HepG2 (cell line): ENCODE data around the gene ICAM3. TPM values are rescaled to one million over a fixed set of nuclear protein-coding genes. Genes with fewer than 3 reads are reported as not detected.

Experiments used
- ATM ChIP-seq: fragments of 450-650 bp; IDR thresholded peaks from 2 replicates; pipeline ENCODE4 v1.7.1; 2017; ENCODE audit warnings: mild to moderate bottlenecking, borderline replicate concordance
- CBX5 ChIP-seq: sonication (generic); formaldehyde crosslinking; IDR thresholded peaks from 2 replicates; pipeline ENCODE4 v1.4.0; 2020; ENCODE audit warnings: missing genetic modification reagents, borderline replicate concordance
- ETV6 ChIP-seq: sonication (generic); formaldehyde crosslinking; conservative IDR thresholded peaks from 2 replicates; pipeline ENCODE4 v1.4.0; 2020; ENCODE audit warnings: missing genetic modification reagents
- HNRNPLL ChIP-seq: fragments of 200-400 bp; formaldehyde crosslinking; IDR thresholded peaks from 2 replicates; pipeline ENCODE4 v1.6.1; 2017; ENCODE audit warnings: mild to moderate bottlenecking, low read depth, low read length; ENCODE audit not compliant: poor library complexity, severe bottlenecking
- KLF9 ChIP-seq: IDR thresholded peaks from 2 replicates; pipeline ENCODE4 v1.6.1; 2016; ENCODE audit warnings: low read depth
- LCORL ChIP-seq, 2 experiments: fragments of 450-650 bp in 1 of 2; sonication (generic) in 1 of 2; formaldehyde crosslinking in 1 of 2; IDR thresholded peaks; 2 replicates each; pipeline versions ENCODE4 v1.5.0 to v1.6.1; 2017 to 2020; ENCODE audit warnings: antibody characterized with exemption in 1 of 2, missing genetic modification reagents in 1 of 2
- SAFB2 ChIP-seq: sonication (generic); formaldehyde crosslinking; IDR thresholded peaks from 2 replicates; pipeline ENCODE4 v1.5.1; 2020; ENCODE audit warnings: missing genetic modification reagents, low read depth, mild to moderate bottlenecking, borderline replicate concordance
- SNAPC2 ChIP-seq: sonication (generic); formaldehyde crosslinking; IDR thresholded peaks from 2 replicates; pipeline ENCODE4 v1.8.1; 2022; ENCODE audit warnings: mild to moderate bottlenecking, missing genetic modification reagents
- ZFP82 ChIP-seq: sonication (generic); formaldehyde crosslinking; IDR thresholded peaks from 2 replicates; pipeline ENCODE4 v1.5.1; 2020; ENCODE audit warnings: mild to moderate bottlenecking, missing genetic modification reagents, borderline replicate concordance
- ZMAT5 ChIP-seq: sonication (generic); formaldehyde crosslinking; IDR thresholded peaks from 2 replicates; pipeline ENCODE4 v1.5.0; 2020; ENCODE audit warnings: mild to moderate bottlenecking, low read depth, missing genetic modification reagents, borderline replicate concordance
- ZNF10 ChIP-seq: sonication (generic); formaldehyde crosslinking; IDR thresholded peaks from 2 replicates; pipeline ENCODE4 v1.4.0; 2020; ENCODE audit warnings: mild to moderate bottlenecking, low read depth, missing genetic modification reagents, borderline replicate concordance
- ZNF274 ChIP-seq: sonication (generic); formaldehyde crosslinking; IDR thresholded peaks from 2 replicates; pipeline ENCODE4 v1.5.1; 2020; ENCODE audit warnings: mild to moderate bottlenecking, missing genetic modification reagents
- ZNF572 ChIP-seq: sonication (generic); formaldehyde crosslinking; IDR thresholded peaks from 2 replicates; pipeline ENCODE4 v1.5.1; 2020; ENCODE audit warnings: mild to moderate bottlenecking, missing genetic modification reagents
- ZNF639 ChIP-seq: conservative IDR thresholded peaks from 2 replicates; pipeline ENCODE4 v1.6.1; 2018; ENCODE audit warnings: missing genetic modification reagents
- ZNF792 ChIP-seq: IDR thresholded peaks from 2 replicates; pipeline ENCODE4 v1.6.1; 2016
- polyA plus RNA-seq, 8 experiments: library from polyadenylated mRNA; depleted of rRNA in 3 of 8; stranded (reverse) in 7 of 8; unstranded in 1 of 8; fragments of >200 nt; fragmentation: Illumina TruSeq in 4 of 8; extraction: Trizol in 4 of 8; gene quantifications; 2 replicates each; pipeline versions ENCODE4 v1.2.1 to v1.2.3, GENCODE V29; 2011 to 2016; ENCODE audit warnings: low read depth in 4 of 8, missing spikeins in 1 of 8, mixed read lengths in 1 of 8; ENCODE audit not compliant: insufficient read depth in 1 of 8
- total RNA-seq, 5 experiments: library from RNA; depleted of rRNA; stranded (reverse); fragments of >200 nt; fragmentation: Illumina TruSeq; extraction: Trizol; gene quantifications; 2 replicates each; pipeline ENCODE4 v1.2.3, GENCODE V29; 2016; ENCODE audit warnings: low read depth in 1 of 5
- TF ChIP-seq, protein P1 (sequence below): sonication (generic); formaldehyde crosslinking; IDR thresholded peaks from 2 replicates; pipeline ENCODE4 v1.4.0; 2020; ENCODE audit warnings: low read depth, missing genetic modification reagents
- TF ChIP-seq, protein P2 (sequence below): sonication (generic); formaldehyde crosslinking; IDR thresholded peaks from 2 replicates; pipeline ENCODE4 v1.4.0; 2020; ENCODE audit warnings: mild to moderate bottlenecking, missing genetic modification reagents
- TF ChIP-seq, protein P3 (sequence below): sonication (generic); formaldehyde crosslinking; conservative IDR thresholded peaks from 2 replicates; pipeline ENCODE4 v1.5.0; 2020; ENCODE audit warnings: missing genetic modification reagents

The ICAM3 gene
- total and polyA plus RNA-seq, 2 of the 13 experiments (the other 11 are each of a cell fraction or from before 2014, with no cell fraction given): 14.1 to 21.0 TPM

DNA sequence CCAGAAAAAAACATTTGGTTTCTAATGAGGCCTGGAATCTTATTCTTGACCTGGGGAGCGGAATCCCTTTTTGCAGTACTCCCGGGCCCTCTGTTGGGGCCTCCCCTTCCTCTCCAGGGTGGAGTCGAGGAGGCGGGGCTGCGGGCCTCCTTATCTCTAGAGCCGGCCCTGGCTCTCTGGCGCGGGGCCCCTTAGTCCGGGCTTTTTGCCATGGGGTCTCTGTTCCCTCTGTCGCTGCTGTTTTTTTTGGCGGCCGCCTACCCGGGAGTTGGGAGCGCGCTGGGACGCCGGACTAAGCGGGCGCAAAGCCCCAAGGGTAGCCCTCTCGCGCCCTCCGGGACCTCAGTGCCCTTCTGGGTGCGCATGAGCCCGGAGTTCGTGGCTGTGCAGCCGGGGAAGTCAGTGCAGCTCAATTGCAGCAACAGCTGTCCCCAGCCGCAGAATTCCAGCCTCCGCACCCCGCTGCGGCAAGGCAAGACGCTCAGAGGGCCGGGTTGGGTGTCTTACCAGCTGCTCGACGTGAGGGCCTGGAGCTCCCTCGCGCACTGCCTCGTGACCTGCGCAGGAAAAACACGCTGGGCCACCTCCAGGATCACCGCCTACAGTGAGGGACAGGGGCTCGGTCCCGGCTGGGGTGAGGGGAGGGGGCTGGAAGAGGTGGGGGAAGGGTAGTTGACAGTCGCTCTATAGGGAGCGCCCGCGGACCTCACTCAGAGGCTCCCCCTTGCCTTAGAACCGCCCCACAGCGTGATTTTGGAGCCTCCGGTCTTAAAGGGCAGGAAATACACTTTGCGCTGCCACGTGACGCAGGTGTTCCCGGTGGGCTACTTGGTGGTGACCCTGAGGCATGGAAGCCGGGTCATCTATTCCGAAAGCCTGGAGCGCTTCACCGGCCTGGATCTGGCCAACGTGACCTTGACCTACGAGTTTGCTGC, 52.4 kb downstream of the ICAM3 start, which contains the start of gene ICAM4 (continued):
- TF ChIP-seq, protein P1, sequence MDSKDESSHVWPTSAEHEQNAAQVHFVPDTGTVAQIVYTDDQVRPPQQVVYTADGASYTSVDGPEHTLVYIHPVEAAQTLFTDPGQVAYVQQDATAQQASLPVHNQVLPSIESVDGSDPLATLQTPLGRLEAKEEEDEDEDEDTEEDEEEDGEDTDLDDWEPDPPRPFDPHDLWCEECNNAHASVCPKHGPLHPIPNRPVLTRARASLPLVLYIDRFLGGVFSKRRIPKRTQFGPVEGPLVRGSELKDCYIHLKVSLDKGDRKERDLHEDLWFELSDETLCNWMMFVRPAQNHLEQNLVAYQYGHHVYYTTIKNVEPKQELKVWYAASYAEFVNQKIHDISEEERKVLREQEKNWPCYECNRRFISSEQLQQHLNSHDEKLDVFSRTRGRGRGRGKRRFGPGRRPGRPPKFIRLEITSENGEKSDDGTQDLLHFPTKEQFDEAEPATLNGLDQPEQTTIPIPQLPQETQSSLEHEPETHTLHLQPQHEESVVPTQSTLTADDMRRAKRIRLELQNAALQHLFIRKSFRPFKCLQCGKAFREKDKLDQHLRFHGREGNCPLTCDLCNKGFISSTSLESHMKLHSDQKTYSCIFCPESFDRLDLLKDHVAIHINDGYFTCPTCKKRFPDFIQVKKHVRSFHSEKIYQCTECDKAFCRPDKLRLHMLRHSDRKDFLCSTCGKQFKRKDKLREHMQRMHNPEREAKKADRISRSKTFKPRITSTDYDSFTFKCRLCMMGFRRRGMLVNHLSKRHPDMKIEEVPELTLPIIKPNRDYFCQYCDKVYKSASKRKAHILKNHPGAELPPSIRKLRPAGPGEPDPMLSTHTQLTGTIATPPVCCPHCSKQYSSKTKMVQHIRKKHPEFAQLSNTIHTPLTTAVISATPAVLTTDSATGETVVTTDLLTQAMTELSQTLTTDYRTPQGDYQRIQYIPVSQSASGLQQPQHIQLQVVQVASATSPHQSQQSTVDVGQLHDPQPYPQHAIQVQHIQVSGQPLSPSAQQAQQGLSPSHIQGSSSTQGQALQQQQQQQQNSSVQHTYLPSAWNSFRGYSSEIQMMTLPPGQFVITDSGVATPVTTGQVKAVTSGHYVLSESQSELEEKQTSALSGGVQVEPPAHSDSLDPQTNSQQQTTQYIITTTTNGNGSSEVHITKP: no peak
- TF ChIP-seq, protein P2, sequence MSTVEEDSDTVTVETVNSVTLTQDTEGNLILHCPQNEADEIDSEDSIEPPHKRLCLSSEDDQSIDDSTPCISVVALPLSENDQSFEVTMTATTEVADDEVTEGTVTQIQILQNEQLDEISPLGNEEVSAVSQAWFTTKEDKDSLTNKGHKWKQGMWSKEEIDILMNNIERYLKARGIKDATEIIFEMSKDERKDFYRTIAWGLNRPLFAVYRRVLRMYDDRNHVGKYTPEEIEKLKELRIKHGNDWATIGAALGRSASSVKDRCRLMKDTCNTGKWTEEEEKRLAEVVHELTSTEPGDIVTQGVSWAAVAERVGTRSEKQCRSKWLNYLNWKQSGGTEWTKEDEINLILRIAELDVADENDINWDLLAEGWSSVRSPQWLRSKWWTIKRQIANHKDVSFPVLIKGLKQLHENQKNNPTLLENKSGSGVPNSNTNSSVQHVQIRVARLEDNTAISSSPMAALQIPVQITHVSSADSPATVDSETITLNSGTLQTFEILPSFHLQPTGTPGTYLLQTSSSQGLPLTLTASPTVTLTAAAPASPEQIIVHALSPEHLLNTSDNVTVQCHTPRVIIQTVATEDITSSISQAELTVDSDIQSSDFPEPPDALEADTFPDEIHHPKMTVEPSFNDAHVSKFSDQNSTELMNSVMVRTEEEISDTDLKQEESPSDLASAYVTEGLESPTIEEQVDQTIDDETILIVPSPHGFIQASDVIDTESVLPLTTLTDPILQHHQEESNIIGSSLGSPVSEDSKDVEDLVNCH (CRISPR knock-in tag): no peak
- TF ChIP-seq ZFP82: peak; percentile 78; the same call in 1 of the 2 replicates
- TF ChIP-seq ZNF639 (CRISPR knock-in tag): no peak
- no peak for TF ChIP-seq ATM
- TF ChIP-seq, protein P3, sequence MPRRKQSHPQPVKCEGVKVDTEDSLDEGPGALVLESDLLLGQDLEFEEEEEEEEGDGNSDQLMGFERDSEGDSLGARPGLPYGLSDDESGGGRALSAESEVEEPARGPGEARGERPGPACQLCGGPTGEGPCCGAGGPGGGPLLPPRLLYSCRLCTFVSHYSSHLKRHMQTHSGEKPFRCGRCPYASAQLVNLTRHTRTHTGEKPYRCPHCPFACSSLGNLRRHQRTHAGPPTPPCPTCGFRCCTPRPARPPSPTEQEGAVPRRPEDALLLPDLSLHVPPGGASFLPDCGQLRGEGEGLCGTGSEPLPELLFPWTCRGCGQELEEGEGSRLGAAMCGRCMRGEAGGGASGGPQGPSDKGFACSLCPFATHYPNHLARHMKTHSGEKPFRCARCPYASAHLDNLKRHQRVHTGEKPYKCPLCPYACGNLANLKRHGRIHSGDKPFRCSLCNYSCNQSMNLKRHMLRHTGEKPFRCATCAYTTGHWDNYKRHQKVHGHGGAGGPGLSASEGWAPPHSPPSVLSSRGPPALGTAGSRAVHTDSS (CRISPR knock-in tag): no peak
- TF ChIP-seq ETV6 (CRISPR knock-in tag): no peak
- no peak for TF ChIP-seq KLF9
- no peak for TF ChIP-seq ZNF10 (CRISPR knock-in tag)
- no peak for TF ChIP-seq ZMAT5
- TF ChIP-seq ZNF274 (CRISPR knock-in tag): 0 out of 2 replicates have a peak, but pooled peaks have one; percentile 25
- no peak for TF ChIP-seq LCORL (IDR thresholded peaks at IDR 0.05)
- 0 out of 2 replicates have a peak, but pooled peaks have one; percentile 7 for TF ChIP-seq LCORL (CRISPR knock-in tag; IDR thresholded peaks at IDR 0.05)
- TF ChIP-seq ZNF572 (CRISPR knock-in tag): no peak
- TF ChIP-seq SAFB2: no peak; the same call in 1 of the 2 replicates
- TF ChIP-seq HNRNPLL: no peak
- no peak for TF ChIP-seq SNAPC2 (CRISPR knock-in tag)
- no peak; the same call in 1 of the 2 replicates for TF ChIP-seq CBX5 (CRISPR knock-in tag)
- 0 out of 2 replicates have a peak, but pooled peaks have one; percentile 14 for TF ChIP-seq ZNF792 (CRISPR knock-in tag)
